ENCODE results near the gene MYH15.

Gene MYH15

DNA sequence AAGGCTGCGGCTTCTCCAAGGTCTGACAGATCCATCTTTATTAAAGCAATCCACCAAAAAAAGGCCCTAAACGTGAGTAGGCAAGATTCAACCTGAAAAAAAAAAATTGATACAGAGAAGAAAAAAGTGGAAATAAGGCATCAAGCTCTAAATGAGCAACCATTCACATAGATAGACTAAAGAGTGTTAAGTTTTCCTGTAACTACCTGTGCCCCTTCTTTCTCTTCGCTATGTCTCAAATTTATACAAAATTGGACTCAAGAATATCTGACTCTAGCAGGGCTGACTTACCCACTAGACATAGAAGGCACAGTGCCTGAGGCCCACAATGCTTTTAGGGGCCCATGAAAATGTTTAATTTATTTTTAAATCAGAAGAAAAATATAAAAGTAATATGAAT lies at the start of gene MYH15:
Gene MYH15 (minus strand): TSS at position 101 of the 400 bp plus-strand sequence. CDS start 66 bp downstream, at position 35.
- DNase-seq = no peak
- in situ Hi-C loops (cut with MboI; ENCODE audit: low pct_unique_long_range_greater_than_20kb, low sequenced_read_pairs) = no loop called here

DNA sequence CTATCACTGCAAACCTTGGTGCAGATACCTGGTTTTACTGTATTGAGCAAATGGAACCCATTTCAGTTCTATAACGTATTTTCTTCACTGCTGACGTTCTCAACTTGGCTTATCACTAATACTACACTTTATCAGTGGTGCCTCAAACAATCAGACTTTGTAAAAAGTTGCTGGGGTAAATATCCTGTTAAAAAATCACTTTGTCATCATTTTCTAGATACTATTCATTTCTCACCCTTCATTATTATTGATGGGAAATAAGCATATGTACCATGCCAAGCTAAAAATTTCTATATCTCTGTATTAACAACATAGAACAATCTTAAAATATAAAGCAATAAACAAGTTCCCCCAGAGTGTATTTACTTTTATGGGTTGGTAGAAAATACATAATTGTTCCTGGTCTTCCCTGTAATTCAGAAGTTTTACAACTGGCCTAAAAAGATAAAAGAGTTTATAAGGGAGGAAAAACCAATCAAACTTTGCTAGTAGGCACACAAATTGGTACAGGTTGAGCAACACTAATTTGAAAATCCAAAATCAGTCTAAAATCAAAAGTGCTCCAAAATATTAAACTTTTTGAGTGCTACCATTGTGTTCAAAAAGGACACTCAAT lies 45.7 kb upstream of the MYH15 start:
- DNase-seq = no peak
- in situ Hi-C loops (cut with MboI; ENCODE audit: low pct_unique_long_range_greater_than_20kb, low sequenced_read_pairs) = no loop called here

- DNase-seq = no peak
- in situ Hi-C loops (cut with MboI; ENCODE audit: low pct_unique_long_range_greater_than_20kb, low sequenced_read_pairs) = no loop called here
Measured at GRCh38 chr3:108554913-108555571, 44.6 kb upstream of the MYH15 start.

GRCh38 chr3:108554229-108554628 lies 43.8 kb upstream of the MYH15 start:
- DNase-seq = no peak
- in situ Hi-C loops (cut with MboI; ENCODE audit: low pct_unique_long_range_greater_than_20kb, low sequenced_read_pairs) = no loop called here

- in situ Hi-C loops (cut with MboI; ENCODE audit: low pct_unique_long_range_greater_than_20kb, low sequenced_read_pairs) = no loop called here
- peak; percentile 58 for DNase-seq
Measured at GRCh38 chr3:108552267-108553159, 42.1 kb upstream of the MYH15 start.

- in situ Hi-C loops (cut with MboI; ENCODE audit: low pct_unique_long_range_greater_than_20kb, low sequenced_read_pairs) = no loop called here
Measured at GRCh38 chr3:108548886-108549285, 38.5 kb upstream of the MYH15 start.

DNA sequence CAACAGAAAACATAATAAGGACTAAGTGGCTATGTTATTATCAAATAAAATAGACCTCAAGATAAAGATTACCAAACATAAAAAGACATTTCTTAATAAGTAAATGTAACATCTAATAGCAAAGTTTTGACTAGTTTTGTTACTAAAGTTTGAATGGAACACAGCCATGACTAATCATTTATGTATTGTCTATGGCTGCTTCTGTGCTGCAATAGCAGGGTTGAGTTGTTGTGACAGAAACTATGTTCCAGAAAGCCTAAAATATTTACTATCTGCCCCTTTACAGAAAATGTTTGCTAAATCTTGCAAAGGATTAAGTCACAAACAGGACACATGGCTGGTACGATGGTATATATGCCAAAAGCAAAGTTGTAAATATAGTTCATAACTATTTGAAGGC lies 37.9 kb upstream of the MYH15 start:
- in situ Hi-C loops (cut with MboI; ENCODE audit: low pct_unique_long_range_greater_than_20kb, low sequenced_read_pairs) = no loop called here

More at GRCh38 chr3:108548886-108549285, 38.5 kb upstream of the MYH15 start:
- DNase-seq = no peak

GRCh38 chr3:108546692-108547091 lies 36.3 kb upstream of the MYH15 start:
- no peak for DNase-seq
- in situ Hi-C loops (cut with MboI; ENCODE audit: low pct_unique_long_range_greater_than_20kb, low sequenced_read_pairs) = no loop called here

More for the DNA sequence above, 37.9 kb upstream of the MYH15 start:
- DNase-seq = no peak

DNA sequence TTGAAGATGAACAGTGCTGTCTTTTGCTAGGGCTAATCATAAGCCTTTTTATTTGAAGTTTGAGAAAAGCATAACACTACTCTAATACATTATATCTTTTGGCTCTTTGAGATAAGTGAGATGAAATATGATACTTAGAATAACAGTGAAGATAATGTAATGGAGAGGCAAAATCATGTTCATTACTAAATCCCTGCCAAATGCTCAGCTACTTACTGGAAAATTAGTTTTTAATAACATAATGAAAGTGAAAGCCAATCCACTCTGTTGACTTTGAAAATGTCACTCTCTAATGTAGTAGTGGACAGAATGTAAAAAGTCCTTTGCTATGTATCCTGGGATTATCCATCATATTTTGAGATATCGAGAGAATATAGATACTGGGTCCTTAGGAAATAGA lies 35.9 kb upstream of the MYH15 start:
- in situ Hi-C loops (cut with MboI; ENCODE audit: low pct_unique_long_range_greater_than_20kb, low sequenced_read_pairs) = no loop called here
- no peak for DNase-seq

- DNase-seq = no peak
- in situ Hi-C loops (cut with MboI; ENCODE audit: low pct_unique_long_range_greater_than_20kb, low sequenced_read_pairs) = no loop called here
Measured at GRCh38 chr3:108538083-108538482, 27.7 kb upstream of the MYH15 start.

DNA sequence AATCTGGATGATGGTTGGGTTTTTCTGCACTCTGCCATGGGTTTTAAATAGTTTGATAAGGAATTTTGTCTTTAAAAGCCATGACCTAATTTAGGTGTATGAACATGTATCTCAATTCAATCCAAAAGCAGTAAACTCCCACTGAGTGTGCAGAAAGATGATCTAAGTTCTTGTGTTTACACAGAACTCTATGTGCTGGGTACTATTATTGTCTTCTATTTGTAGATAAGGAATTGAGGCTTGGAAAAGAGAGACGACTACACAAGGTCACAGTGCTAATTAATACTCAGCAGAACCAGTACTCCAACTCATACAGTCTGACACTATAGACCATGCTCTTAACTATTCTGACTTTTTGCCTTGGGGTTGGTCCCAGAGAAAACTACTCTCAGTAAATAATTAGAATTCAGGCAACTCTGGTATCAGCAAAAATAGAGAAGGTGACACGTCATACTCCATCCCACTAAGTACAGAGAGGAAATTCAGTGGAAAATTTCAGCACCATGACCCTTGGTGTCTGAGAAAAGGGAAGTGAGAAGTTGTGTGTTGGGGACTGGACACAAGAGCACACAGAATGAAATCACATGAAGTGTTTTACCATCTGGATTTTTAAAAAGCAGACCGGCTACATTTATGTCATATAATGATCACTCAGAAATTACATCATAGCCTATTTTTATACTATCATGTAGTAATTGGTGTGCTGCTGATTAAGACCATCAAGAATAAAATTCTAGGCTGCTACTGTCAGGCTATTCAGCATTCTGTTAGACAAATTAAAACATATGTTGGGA lies 18.3 kb upstream of the MYH15 start:
- DNase-seq = peak; percentile 61
- in situ Hi-C loops (cut with MboI; ENCODE audit: low pct_unique_long_range_greater_than_20kb, low sequenced_read_pairs) = no loop called here

- DNase-seq = no peak
- in situ Hi-C loops (cut with MboI; ENCODE audit: low pct_unique_long_range_greater_than_20kb, low sequenced_read_pairs) = no loop called here
Measured at GRCh38 chr3:108527817-108528216, 17.4 kb upstream of the MYH15 start.

DNA sequence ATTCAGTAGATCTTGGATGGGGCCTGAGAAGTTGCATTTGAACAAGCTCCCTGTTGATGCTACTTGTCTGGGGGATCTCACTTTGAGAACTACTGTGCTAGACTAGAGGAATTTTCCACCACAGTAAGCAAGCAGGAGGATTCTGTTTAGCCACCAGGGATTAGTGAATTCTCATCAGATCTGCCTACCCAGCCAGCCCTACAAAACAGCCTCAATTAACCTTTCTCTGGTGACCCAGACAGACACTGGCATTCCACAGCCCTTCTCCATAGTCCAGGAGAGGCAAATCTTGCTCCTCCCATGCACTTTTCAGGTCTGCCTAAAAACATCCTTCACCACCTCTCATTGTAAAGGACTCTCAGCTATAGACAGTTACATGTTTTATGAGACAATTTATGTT lies 16.7 kb upstream of the MYH15 start:
- no peak for DNase-seq
- in situ Hi-C loops (cut with MboI; ENCODE audit: low pct_unique_long_range_greater_than_20kb, low sequenced_read_pairs) = no loop called here

DNA sequence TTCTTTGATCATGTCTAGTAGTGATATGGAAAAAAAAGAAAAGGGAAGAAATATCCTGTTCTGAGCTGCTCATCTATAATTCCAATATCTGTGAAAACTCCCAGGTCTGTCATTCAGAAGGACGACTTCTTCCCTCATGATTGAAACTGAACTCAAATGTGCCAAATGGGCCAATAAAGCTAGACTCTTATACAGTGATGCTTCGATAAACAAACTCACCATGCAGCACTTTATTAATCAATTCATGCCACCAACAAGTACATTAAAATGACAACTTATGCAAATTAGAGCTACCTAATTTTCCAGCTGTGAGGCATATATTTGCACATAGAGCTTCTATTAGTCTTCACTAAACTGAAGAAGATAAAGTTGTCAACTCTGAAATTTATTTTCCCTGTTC lies 15.6 kb upstream of the MYH15 start:
- no peak for DNase-seq
- in situ Hi-C loops (cut with MboI; ENCODE audit: low pct_unique_long_range_greater_than_20kb, low sequenced_read_pairs) = no loop called here

DNA sequence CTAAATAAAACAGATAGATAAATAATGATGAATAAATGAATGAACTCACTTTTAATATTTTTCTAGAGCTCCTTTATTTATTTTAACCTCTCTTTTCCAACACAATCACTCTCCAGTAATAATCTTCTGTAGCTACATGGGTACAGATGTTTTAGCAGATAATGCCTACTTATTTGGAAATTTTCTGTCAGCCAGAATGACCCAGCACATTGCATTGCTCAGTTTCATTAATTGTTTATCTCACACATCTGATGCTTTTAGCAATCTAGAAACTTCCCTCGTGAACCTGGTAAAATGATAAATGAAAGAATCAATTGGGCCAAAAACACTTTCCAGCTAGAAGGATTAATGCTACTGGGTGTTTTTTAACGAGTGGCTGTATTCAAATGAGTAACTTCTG lies 14.9 kb upstream of the MYH15 start:
- DNase-seq = no peak
- in situ Hi-C loops (cut with MboI; ENCODE audit: low pct_unique_long_range_greater_than_20kb, low sequenced_read_pairs) = no loop called here

DNA sequence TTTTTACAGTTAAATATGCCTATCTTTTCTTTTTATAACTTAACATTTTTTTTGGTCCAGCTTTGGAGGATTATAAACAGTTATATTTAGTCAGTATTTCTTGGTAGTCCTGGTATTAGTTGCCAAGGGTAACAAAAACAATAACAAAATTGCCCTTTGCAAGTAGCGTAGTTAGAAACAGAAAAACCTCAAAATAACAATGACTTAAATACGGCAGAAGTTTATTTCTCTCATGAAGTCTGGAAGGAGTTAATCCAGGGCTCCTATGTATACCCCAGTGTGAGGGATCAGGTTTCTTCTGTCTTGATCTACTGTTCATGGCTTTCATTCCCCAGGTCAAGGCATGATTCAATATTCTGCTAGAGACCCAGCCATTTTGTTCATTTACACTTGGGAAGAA lies 14.1 kb upstream of the MYH15 start:
- in situ Hi-C loops (cut with MboI; ENCODE audit: low pct_unique_long_range_greater_than_20kb, low sequenced_read_pairs) = no loop called here

DNA sequence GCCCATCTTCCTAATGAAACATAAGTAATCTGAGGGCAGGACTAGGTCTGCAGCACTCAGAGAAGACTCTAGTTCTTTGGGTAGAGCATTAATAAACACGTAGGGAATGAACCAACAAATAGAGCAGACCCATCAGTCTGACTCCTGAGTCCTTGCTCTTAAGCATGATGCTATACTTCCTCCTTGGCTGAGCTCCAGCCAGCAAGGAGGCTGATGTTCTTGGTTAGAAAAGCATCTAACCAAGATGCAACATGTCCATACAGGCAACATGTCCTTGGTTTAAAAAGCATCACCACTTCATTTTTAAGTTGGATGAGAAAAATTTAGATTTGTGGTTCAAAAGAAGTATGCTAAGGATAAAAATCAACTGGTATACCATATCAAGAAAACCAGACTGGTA lies 8.5 kb upstream of the MYH15 start:
- in situ Hi-C loops (cut with MboI; ENCODE audit: low pct_unique_long_range_greater_than_20kb, low sequenced_read_pairs) = no loop called here
- no peak for DNase-seq

More for the DNA sequence above, 14.1 kb upstream of the MYH15 start:
- no peak for DNase-seq

GRCh38 chr3:108516881-108517280 lies 6.5 kb upstream of the MYH15 start:
- in situ Hi-C loops (cut with MboI; ENCODE audit: low pct_unique_long_range_greater_than_20kb, low sequenced_read_pairs) = no loop called here

DNA sequence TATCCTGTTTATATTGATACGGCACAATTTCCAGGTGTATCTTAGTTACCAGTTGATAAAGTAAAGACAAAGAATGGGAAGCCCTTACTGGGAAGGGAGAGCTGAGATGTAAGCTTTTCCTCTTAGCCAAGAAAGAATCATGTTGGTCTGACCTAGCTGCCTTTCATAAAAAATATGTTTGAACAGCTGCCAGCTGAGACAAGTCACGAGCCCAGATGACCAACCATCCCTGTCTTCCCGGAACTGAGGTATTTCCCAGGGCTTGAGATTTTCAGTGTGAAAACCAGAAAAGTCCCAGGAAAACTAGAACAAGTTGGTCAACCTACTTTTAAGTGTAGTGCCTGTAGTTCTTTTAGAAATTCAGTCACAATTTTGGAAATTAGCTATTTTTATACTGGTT lies 3.6 kb upstream of the MYH15 start:
- in situ Hi-C loops (cut with MboI; ENCODE audit: low pct_unique_long_range_greater_than_20kb, low sequenced_read_pairs) = no loop called here
- no peak for DNase-seq

More at GRCh38 chr3:108516881-108517280, 6.5 kb upstream of the MYH15 start:
- no peak for DNase-seq

All from KBM-7 (cell line).